Endothelial cell (in vitro differentiated cells): ENCODE measurements around the gene THBS4. TPM values are rescaled to one million over a fixed set of nuclear protein-coding genes. Genes with fewer than 3 reads are reported as not detected.

Source experiments
- DNase-seq: peaks from one replicate; pipeline ENCODE4 v3.0.0; 2021; ENCODE audit warnings: low spot score
- H3K27ac Mint-ChIP-seq: one replicate; pipeline ENCODE4 v1.8.0; 2021; ENCODE audit warnings: mixed read lengths, inconsistent platforms; ENCODE audit not compliant: unreplicated experiment
- H3K27me3 Mint-ChIP-seq: one replicate; pipeline ENCODE4 v1.8.0; 2021; ENCODE audit warnings: mild to moderate bottlenecking, moderate library complexity, mixed read lengths, inconsistent platforms; ENCODE audit not compliant: unreplicated experiment
- H3K36me3 Mint-ChIP-seq: one replicate; pipeline ENCODE4 v1.8.0; 2021; ENCODE audit warnings: mild to moderate bottlenecking, low read depth, mixed read lengths, inconsistent platforms; ENCODE audit not compliant: unreplicated experiment
- H3K4me1 Mint-ChIP-seq: one replicate; pipeline ENCODE4 v1.8.0; 2021; ENCODE audit warnings: mild to moderate bottlenecking, mixed read lengths, inconsistent platforms; ENCODE audit not compliant: unreplicated experiment
- H3K4me3 Mint-ChIP-seq: one replicate; pipeline ENCODE4 v1.8.0; 2021; ENCODE audit warnings: mild to moderate bottlenecking, mixed read lengths, inconsistent platforms; ENCODE audit not compliant: unreplicated experiment
- H3K9me3 Mint-ChIP-seq: one replicate; pipeline ENCODE4 v1.8.0; 2021; ENCODE audit warnings: mixed read lengths, inconsistent platforms; ENCODE audit not compliant: unreplicated experiment
- CTCF ChIP-seq: fragments of 200-600 bp; sonication (generic); IDR thresholded peaks from one replicate; pipeline ENCODE4 v1.5.0; 2021; ENCODE audit warnings: antibody characterized with exemption; ENCODE audit not compliant: unreplicated experiment
- total RNA-seq: library from RNA; stranded (reverse); fragmentation: NEBNext Ultra II Directional; extraction: Animal tissue kit (Norgen Biotek cat#: 25700); gene quantifications from one replicate; pipeline ENCODE4 v1.2.1, GENCODE V29; 2021; ENCODE audit not compliant: unreplicated experiment

THBS4 gene
- total RNA-seq, 1 donor from 2014 or later: 3.0 TPM

DNA sequence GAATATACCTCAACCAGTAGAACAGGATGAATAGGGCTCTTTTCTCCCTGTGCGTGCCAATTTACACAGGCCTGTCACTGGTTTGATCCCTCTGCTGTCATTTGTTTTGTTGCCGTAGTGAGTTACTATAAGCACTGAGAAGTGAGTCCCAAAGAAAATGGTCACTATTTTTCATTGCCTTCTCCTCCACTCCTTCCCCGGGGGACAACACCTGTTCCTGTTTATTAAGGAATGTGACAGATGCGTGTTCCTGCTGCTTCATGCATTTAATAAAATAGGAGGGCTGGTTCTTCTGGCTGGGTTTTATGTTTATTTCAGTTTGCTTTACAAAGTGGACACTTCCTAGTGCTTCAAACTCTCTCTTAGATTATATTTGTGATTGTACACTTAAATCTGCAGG lies 6.4 kb downstream of the THBS4 start:
- DNase-seq: no peak
- no peaks in the 10 kb centered on the region for H3K4me1 Mint-ChIP-seq
- H3K4me3 Mint-ChIP-seq: no peak overlapping the region
- TF ChIP-seq CTCF: no peak
- H3K36me3 Mint-ChIP-seq: no peaks in the 10 kb centered on the region
- no peaks in the 10 kb centered on the region for H3K9me3 Mint-ChIP-seq
- no peaks in the 10 kb centered on the region for H3K27me3 Mint-ChIP-seq
- no peak overlapping the region for H3K27ac Mint-ChIP-seq

DNA sequence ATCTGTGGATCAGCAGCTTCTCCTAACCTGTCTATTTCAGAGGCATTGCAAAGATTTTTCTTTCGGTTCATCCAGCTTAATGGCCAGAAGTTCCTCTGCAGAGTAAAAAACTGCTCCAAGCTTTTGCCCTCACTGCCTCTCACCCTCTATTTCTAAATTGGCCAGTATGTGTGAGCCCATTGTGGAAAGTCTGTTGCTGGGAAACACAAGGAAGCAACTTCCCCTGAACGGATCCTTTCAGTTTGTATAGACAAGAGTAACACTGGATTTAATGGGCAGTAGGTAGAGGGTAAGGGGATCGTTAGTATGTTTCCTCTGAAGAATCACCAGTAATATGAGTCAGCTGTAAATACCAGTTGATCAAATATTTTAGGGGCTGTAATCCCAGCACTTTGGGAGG lies 7.2 kb downstream of the THBS4 start:
- no peak overlapping the region for H3K27ac Mint-ChIP-seq
- DNase-seq: no peak
- H3K27me3 Mint-ChIP-seq: no peaks in the 10 kb centered on the region
- no peaks in the 10 kb centered on the region for H3K4me1 Mint-ChIP-seq
- no peak for TF ChIP-seq CTCF
- no peaks in the 10 kb centered on the region for H3K36me3 Mint-ChIP-seq
- no peak overlapping the region for H3K4me3 Mint-ChIP-seq
- H3K9me3 Mint-ChIP-seq: no peaks in the 10 kb centered on the region

- no peaks in the 10 kb centered on the region for H3K27me3 Mint-ChIP-seq
- H3K4me3 Mint-ChIP-seq: no peak overlapping the region
Observed at GRCh38 chr5:80043187-80043586, 8.0 kb downstream of the THBS4 start.

DNA sequence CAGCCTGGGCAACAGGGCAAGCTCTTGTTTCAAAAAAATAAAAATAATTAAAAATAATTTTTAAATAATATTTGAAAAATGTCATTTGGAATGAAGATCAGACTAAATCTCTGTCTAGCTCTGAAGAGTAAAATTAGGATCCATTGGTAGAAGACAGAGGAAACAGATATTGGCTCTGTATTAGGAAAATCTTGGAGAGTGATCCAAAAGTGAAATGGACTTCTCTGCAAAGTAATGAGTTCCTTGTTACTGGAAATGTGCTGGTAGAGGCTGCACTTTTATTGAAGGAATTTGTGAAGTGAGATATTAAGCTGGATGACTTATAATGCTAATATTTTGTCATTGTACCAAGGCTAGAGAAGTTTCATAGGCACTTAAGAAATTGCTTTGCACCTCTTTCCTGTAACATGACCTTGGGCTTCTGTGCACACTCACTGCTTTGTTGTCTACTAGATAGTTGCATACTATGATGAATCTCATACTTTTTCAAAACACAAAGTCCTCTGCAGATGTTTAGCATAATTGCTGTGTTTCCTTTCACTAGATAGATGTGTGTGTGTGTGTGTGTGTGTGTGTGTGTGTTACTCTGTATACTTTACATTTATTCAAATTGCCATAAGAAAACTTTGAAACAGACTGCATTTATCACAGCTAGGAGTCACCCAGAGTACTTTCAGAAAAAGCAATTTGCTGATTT lies 13.1 kb downstream of the THBS4 start:
- no peak for TF ChIP-seq CTCF
- Mint-ChIP-seq H3K4me3 (no peak overlapping the region), H3K36me3 (no peaks in the 10 kb centered on the region), H3K27ac (no peak overlapping the region), H3K27me3 (no peaks in the 10 kb centered on the region), H3K9me3 (no peaks in the 10 kb centered on the region), H3K4me1 (peaks cover 2% of the 10 kb centered on the region)
- DNase-seq: no peak

More at GRCh38 chr5:80043187-80043586, 8.0 kb downstream of the THBS4 start:
- H3K36me3 Mint-ChIP-seq: no peaks in the 10 kb centered on the region
- H3K27ac Mint-ChIP-seq: no peak overlapping the region
- no peak for DNase-seq
- no peaks in the 10 kb centered on the region for H3K9me3 Mint-ChIP-seq
- H3K4me1 Mint-ChIP-seq: no peaks in the 10 kb centered on the region
- TF ChIP-seq CTCF: no peak

GRCh38 chr5:80052464-80052863 lies 17.3 kb downstream of the THBS4 start:
- Mint-ChIP-seq H3K27me3 (no peaks in the 10 kb centered on the region), H3K36me3 (no peaks in the 10 kb centered on the region), H3K4me3 (no peak overlapping the region), H3K27ac (no peak overlapping the region), H3K4me1 (peaks cover 2% of the 10 kb centered on the region), H3K9me3 (no peaks in the 10 kb centered on the region)
- TF ChIP-seq CTCF: no peak
- no peak for DNase-seq
